ENCODE measurements around the gene C11orf21.
"Not testable (repeated sequence)": the region's sequence is repeated elsewhere in the genome, so short reads cannot be mapped to it uniquely, and the experiment has no call there.

The C11orf21 gene

GRCh38 chr11:2295971-2296912, 5.5 kb downstream of the C11orf21 start:
- DNase-seq = no peak

- DNase-seq = no peak
These were observed 6.8 kb downstream of the C11orf21 start for GRCh38 chr11:2294926-2295290.

GRCh38 chr11:2293984-2294925, 7.5 kb downstream of the C11orf21 start:
- no peak for DNase-seq

- no peak for DNase-seq
These were observed 8.2 kb downstream of the C11orf21 start for GRCh38 chr11:2293531-2293971.

GRCh38 chr11:2290351-2290841, 11.3 kb downstream of the C11orf21 start:
- DNase-seq = no peak

- DNase-seq = no peak
These were observed 11.9 kb downstream of the C11orf21 start for GRCh38 chr11:2289859-2290258.

- DNase-seq = no peak
These were observed 12.4 kb downstream of the C11orf21 start for GRCh38 chr11:2289350-2289749.

GRCh38 chr11:2287091-2287490, 14.6 kb downstream of the C11orf21 start:
- no peak for DNase-seq

- DNase-seq = not testable (repeated sequence)
These were observed 15.4 kb downstream of the C11orf21 start for GRCh38 chr11:2286350-2286749.

GRCh38 chr11:2280208-2280607, 21.5 kb downstream of the C11orf21 start:
- no peak for DNase-seq

- DNase-seq = no peak
These were observed 23.7 kb downstream of the C11orf21 start for GRCh38 chr11:2277933-2278523.

GRCh38 chr11:2277008-2277346, 24.7 kb downstream of the C11orf21 start:
- DNase-seq = no peak

GRCh38 chr11:2276280-2277007, 25.3 kb downstream of the C11orf21 start:
- DNase-seq = no peak

- no peak for DNase-seq
These were observed 26.1 kb downstream of the C11orf21 start for GRCh38 chr11:2275334-2276279.

- DNase-seq = no peak
These were observed 27.9 kb downstream of the C11orf21 start for GRCh38 chr11:2273771-2274170.

- DNase-seq = no peak
These were observed 28.4 kb downstream of the C11orf21 start for GRCh38 chr11:2273311-2273710.

- DNase-seq = no peak
These were observed 28.8 kb downstream of the C11orf21 start for GRCh38 chr11:2272946-2273280.

- no peak for DNase-seq
These were observed 29.3 kb downstream of the C11orf21 start for GRCh38 chr11:2272228-2272945.

- DNase-seq = no peak
These were observed 30.1 kb downstream of the C11orf21 start for GRCh38 chr11:2271327-2272227.

- DNase-seq = no peak
These were observed 30.7 kb downstream of the C11orf21 start for GRCh38 chr11:2271077-2271326.
